Measurements from ENCODE around the gene RAB4A. TPM values are rescaled to one million over a fixed set of nuclear protein-coding genes. Genes with fewer than 3 reads are reported as not detected.

RAB4A gene
- polyA plus RNA-seq, 1 experiment, result 24.8 TPM

- Histone ChIP-seq H3K4me3 (ENCODE audit: low read depth, low read length) (no peak overlapping the region), H3K36me3 (ENCODE audit: control insufficient read depth, insufficient read depth, low read length) (peaks cover 1% of the 10 kb centered on the region; the same call in 1 of the 2 replicates), H3K27me3 (ENCODE audit: control insufficient read depth, insufficient read depth, low read length) (no peaks in the 10 kb centered on the region)
- TF ChIP-seq CTCF (IDR thresholded peaks at IDR 0.05; ENCODE audit: insufficient read depth, low read depth, low read length), result no peak
- no peak for DNase-seq (ENCODE audit: low read depth)
- CTCF ChIA-PET, result no interaction called here
- POLR2A ChIA-PET, result no interaction called here
These were observed 10.5 kb downstream of the RAB4A start for GRCh38 chr1:229281339-229281926.

- Histone ChIP-seq H3K27me3 (ENCODE audit: control insufficient read depth, insufficient read depth, low read length) (no peaks in the 10 kb centered on the region), H3K36me3 (ENCODE audit: control insufficient read depth, insufficient read depth, low read length) (no peaks in the 10 kb centered on the region; the same call in 1 of the 2 replicates), H3K4me3 (ENCODE audit: low read depth, low read length) (no peak overlapping the region)
- POLR2A ChIA-PET, result no interaction called here
- no peak for TF ChIP-seq CTCF (IDR thresholded peaks at IDR 0.05; ENCODE audit: insufficient read depth, low read depth, low read length)
- DNase-seq (ENCODE audit: low read depth), result no peak
- CTCF ChIA-PET, result no interaction called here
These were observed 11.4 kb downstream of the RAB4A start for GRCh38 chr1:229282295-229282823.

- no peak for DNase-seq (ENCODE audit: low read depth)
- no peak for TF ChIP-seq CTCF (IDR thresholded peaks at IDR 0.05; ENCODE audit: insufficient read depth, low read depth, low read length)
- ChIA-PET POLR2A (no interaction called here), CTCF (no interaction called here)
- H3K27me3 ChIP-seq (ENCODE audit: control insufficient read depth, insufficient read depth, low read length), result no peaks in the 10 kb centered on the region
- H3K4me3 ChIP-seq (ENCODE audit: low read depth, low read length), result no peak overlapping the region
- no peaks in the 10 kb centered on the region; the same call in 1 of the 2 replicates for H3K36me3 ChIP-seq (ENCODE audit: control insufficient read depth, insufficient read depth, low read length)
These were observed 12.3 kb downstream of the RAB4A start for GRCh38 chr1:229283183-229283611.

GRCh38 chr1:229284887-229285286, 14.0 kb downstream of the RAB4A start:
- H3K27me3 ChIP-seq (ENCODE audit: control insufficient read depth, insufficient read depth, low read length), result no peaks in the 10 kb centered on the region
- POLR2A ChIA-PET, result no interaction called here
- H3K36me3 ChIP-seq (ENCODE audit: control insufficient read depth, insufficient read depth, low read length), result no peaks in the 10 kb centered on the region
- CTCF ChIA-PET, result interaction anchor here (0.9 to 1.3 kb wide), 2 partner anchors 11 to 197 kb away, joined by 3 to 5 read pairs; no protein-coding TSS in a partner anchor
- H3K4me3 ChIP-seq (ENCODE audit: low read depth, low read length), result no peak overlapping the region
- no peak for DNase-seq (ENCODE audit: low read depth)
- TF ChIP-seq CTCF (IDR thresholded peaks at IDR 0.05; ENCODE audit: insufficient read depth, low read depth, low read length), result no peak

DNA sequence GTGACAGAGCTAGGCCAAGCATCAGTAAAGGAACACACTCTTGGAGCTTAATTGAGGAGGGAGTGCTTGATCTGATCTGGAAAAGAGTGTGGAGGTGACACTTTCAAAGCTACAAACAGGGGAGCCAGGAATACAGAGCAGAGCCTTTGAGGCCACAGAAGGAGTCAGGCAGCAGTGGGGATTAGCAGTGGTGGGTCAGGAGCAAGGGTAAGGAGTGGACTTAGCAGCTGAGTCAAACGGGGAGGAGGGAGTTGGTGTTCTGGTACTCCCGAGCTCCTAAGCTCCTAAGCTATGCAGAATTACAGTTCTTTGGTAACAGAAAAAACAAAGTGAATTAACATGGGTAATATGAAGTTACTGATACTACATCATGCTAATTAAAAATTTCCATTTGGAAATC, 14.5 kb downstream of the RAB4A start:
- no peaks in the 10 kb centered on the region for H3K27me3 ChIP-seq (ENCODE audit: control insufficient read depth, insufficient read depth, low read length)
- TF ChIP-seq CTCF (IDR thresholded peaks at IDR 0.05; ENCODE audit: insufficient read depth, low read depth, low read length), result no peak
- ChIA-PET CTCF (interaction anchor here (0.9 to 1.3 kb wide), 2 partner anchors 11 to 196 kb away, joined by 3 to 5 read pairs; no protein-coding TSS in a partner anchor), POLR2A (no interaction called here)
- DNase-seq (ENCODE audit: low read depth), result no peak
- no peaks in the 10 kb centered on the region for H3K36me3 ChIP-seq (ENCODE audit: control insufficient read depth, insufficient read depth, low read length)
- H3K4me3 ChIP-seq (ENCODE audit: low read depth, low read length), result no peak overlapping the region
